ENCODE measurements around the gene CDH13. TPM values are rescaled to one million over a fixed set of nuclear protein-coding genes. Genes with fewer than 3 reads are reported as not detected.

The CDH13 gene
- total RNA-seq, 4 donors from 2014 or later: 3.1 to 13.5 (median 8.9) TPM

DNA sequence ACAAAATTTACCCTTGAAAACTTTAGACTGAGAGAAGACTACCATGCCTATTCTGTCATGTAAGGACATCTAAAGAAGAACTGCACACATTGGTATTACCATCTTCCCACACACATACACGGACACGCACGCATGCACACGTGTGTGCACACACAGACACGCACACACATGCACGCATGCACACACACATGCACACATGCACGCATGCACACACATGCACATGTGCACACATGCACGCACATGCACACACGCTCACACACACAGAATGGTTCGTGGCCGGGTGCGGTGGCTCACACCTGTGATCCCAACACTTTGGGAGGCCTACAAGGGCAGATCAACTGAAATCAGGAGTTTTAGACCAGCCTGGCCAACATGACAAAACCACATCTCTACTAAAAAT lies 884.1 kb downstream of the CDH13 start:
- DNase-seq (ENCODE audit: extremely low spot score): no peak
- Histone ChIP-seq H3K4me3 (no peak overlapping the region), H3K4me1 (no peaks in the 10 kb centered on the region), H3K27me3 (no peaks in the 10 kb centered on the region), H3K36me3 (no peaks in the 10 kb centered on the region), H3K9me3 (no peaks in the 10 kb centered on the region), H3K27ac (replicated peaks in 1 of 4) (no peak overlapping the region)
- intact Hi-C loops (cut with DNase I): no loop called here
- no peak for TF ChIP-seq EP300 (IDR thresholded peaks at IDR 0.05)
- TF ChIP-seq, protein P1, sequence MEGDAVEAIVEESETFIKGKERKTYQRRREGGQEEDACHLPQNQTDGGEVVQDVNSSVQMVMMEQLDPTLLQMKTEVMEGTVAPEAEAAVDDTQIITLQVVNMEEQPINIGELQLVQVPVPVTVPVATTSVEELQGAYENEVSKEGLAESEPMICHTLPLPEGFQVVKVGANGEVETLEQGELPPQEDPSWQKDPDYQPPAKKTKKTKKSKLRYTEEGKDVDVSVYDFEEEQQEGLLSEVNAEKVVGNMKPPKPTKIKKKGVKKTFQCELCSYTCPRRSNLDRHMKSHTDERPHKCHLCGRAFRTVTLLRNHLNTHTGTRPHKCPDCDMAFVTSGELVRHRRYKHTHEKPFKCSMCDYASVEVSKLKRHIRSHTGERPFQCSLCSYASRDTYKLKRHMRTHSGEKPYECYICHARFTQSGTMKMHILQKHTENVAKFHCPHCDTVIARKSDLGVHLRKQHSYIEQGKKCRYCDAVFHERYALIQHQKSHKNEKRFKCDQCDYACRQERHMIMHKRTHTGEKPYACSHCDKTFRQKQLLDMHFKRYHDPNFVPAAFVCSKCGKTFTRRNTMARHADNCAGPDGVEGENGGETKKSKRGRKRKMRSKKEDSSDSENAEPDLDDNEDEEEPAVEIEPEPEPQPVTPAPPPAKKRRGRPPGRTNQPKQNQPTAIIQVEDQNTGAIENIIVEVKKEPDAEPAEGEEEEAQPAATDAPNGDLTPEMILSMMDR (IDR thresholded peaks at IDR 0.05): no peak
- no peak for TF ChIP-seq POLR2A (IDR thresholded peaks at IDR 0.05; ENCODE audit: low read depth)
- TF ChIP-seq POLR2AphosphoS5 (IDR thresholded peaks at IDR 0.05): no peak
- WGBS: 91% methylated on average over 12 of the region's 12 CpGs

DNA sequence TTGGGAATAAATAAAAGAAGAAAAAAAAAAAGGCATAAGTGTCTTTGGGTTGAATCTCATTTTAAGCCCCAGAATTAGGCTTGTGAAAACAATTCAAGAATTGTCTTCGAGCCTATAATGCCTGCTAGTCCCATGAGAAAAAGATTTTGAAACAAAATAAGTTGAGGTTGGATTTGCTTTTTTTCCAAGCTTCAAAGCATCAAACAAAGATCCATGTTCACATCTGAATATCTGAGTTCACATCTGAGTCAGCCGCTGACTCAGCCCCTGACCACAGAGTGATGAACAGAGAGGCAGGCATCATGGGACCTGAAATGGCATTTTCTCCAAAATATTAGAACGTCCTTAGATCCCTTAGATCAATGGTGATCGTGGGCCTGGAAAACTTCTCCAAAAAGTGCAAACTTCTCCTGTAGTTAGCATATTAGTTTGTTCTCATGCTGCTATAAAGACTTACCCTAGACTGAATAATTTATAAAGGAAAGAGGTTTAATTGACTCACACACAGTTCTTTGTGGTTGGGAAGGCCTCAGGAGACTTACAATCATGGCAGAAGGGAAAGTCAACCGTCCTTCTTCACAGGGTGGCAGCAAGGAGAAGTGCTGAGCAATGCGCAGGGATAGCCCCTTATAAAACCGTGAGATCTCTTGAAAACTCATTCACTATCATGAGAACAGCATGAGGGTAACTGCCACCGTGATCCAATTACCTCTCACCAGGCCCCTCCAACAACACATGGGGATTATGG lies 886.4 kb downstream of the CDH13 start:
- Histone ChIP-seq H3K27ac (replicated peaks in 1 of 4) (no peak overlapping the region), H3K4me3 (no peak overlapping the region), H3K9me3 (peaks cover 0 to 10% (median 8%) of the 10 kb centered on the region in 4 donors), H3K4me1 (no peaks in the 10 kb centered on the region), H3K27me3 (no peaks in the 10 kb centered on the region), H3K36me3 (no peaks in the 10 kb centered on the region)
- WGBS: 78% methylated on average over 8 of the region's 8 CpGs
- intact Hi-C loops (cut with DNase I): no loop called here
- no peak for DNase-seq (ENCODE audit: extremely low spot score)
- TF ChIP-seq EP300 (IDR thresholded peaks at IDR 0.05): no peak
- no peak for TF ChIP-seq POLR2A (IDR thresholded peaks at IDR 0.05; ENCODE audit: low read depth)
- TF ChIP-seq, protein P1 (IDR thresholded peaks at IDR 0.05): no peak
- no peak for TF ChIP-seq POLR2AphosphoS5 (IDR thresholded peaks at IDR 0.05)

DNA sequence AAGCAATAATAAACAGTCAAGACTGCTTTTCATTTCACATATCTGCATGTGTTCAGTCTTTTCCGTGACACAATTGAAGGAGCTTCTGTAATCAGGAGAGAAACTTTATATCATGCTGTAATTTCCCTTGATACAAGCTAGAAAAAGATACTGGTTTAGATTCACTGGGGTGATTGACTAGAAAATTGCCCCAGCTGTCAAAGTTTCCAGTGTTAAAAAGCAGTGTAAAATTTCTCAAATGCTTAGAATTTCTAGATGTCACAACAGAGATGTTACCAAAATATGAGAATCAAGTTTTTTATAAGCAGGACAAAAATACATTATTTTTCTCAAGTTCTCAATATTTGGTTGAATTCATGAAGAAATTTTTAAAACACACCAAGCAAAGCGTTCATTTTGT lies 888.6 kb downstream of the CDH13 start:
- no peak for DNase-seq (ENCODE audit: extremely low spot score)
- intact Hi-C loops (cut with DNase I): no loop called here
- no peak for TF ChIP-seq EP300 (IDR thresholded peaks at IDR 0.05)
- TF ChIP-seq POLR2A (IDR thresholded peaks at IDR 0.05; ENCODE audit: low read depth): no peak
- TF ChIP-seq, protein P1 (IDR thresholded peaks at IDR 0.05): no peak
- no peak for TF ChIP-seq POLR2AphosphoS5 (IDR thresholded peaks at IDR 0.05)
- no peak overlapping the region for H3K4me3 ChIP-seq
- no peaks in the 10 kb centered on the region for H3K36me3 ChIP-seq
- 51% methylated on average over 2 of the region's 2 CpGs for WGBS
- no peaks in the 10 kb centered on the region for H3K4me1 ChIP-seq
- no peak overlapping the region for H3K27ac ChIP-seq (replicated peaks in 1 of 4)
- H3K9me3 ChIP-seq: peaks cover 0 to 10% (median 8%) of the 10 kb centered on the region in 4 donors
- H3K27me3 ChIP-seq: no peaks in the 10 kb centered on the region

DNA sequence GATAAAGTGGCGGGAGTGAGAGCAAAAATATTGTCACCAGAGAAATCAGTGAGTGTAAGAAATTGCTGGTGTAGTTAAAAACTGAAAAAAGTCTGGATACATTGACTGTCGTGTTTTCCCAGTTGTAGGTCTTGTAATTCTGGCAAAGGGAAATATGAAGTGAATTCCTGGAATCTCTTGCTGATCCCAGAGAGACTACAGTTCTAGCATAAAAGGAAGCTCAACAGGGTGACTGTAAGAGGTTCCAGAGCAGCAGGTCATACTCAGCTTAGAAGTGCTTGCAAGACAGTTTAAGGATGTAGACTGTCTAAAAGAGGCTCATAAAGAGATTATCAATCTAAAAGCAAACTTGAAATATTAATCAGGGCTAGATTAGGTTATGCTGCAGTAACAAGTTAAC lies 890.2 kb downstream of the CDH13 start:
- no peak for DNase-seq (ENCODE audit: extremely low spot score)
- intact Hi-C loops (cut with DNase I): no loop called here
- Histone ChIP-seq H3K27me3 (no peaks in the 10 kb centered on the region), H3K36me3 (no peaks in the 10 kb centered on the region), H3K4me3 (no peak overlapping the region), H3K9me3 (peaks cover 0 to 10% (median 8%) of the 10 kb centered on the region in 4 donors), H3K27ac (replicated peaks in 1 of 4) (no peak overlapping the region), H3K4me1 (no peaks in the 10 kb centered on the region)
- 84% methylated on average over 2 of the region's 2 CpGs for WGBS
- TF ChIP-seq EP300 (IDR thresholded peaks at IDR 0.05) (no peak), POLR2A (IDR thresholded peaks at IDR 0.05; ENCODE audit: low read depth) (no peak), POLR2AphosphoS5 (IDR thresholded peaks at IDR 0.05) (no peak)
- TF ChIP-seq, protein P1 (IDR thresholded peaks at IDR 0.05): no peak

All from esophagus muscularis mucosa (tissue), 4 donors.